SU-DHL-6 (cell line): ENCODE results near the gene KIAA1210.

Experiments
- CTCF ChIP-seq: fragments of 200-600 bp; sonication (generic); IDR thresholded peaks from one replicate; pipeline ENCODE4 v1.5.1; 2017; ENCODE audit warnings: antibody characterized with exemption, mild to moderate bottlenecking, low read length, moderate library complexity; ENCODE audit not compliant: insufficient read depth, poor library complexity, severe bottlenecking
- EZH2phosphoT487 ChIP-seq: fragments of 200-600 bp; sonication (generic), shearing (Covaris generic); conservative IDR thresholded peaks from 2 replicates; pipeline ENCODE4 v1.6.1; 2018; ENCODE audit warnings: mild to moderate bottlenecking, antibody characterized with exemption, low read length, moderate library complexity, mixed read lengths

GRCh38 chrX:119082278-119082677, 45.3 kb downstream of the KIAA1210 start:
- no peak for TF ChIP-seq CTCF
- TF ChIP-seq EZH2phosphoT487, result no peak
